GM23338 (cell line): ENCODE results near the gene BOLA3.

Experiments
- CREB1 ChIP-seq: fragments of 250-450 bp; sonication (Bioruptor Pico); IDR thresholded peaks from 2 replicates; pipeline ENCODE4 v1.5.0; 2020; ENCODE audit warnings: low read depth, mild to moderate bottlenecking, moderate library complexity
- CTCF ChIP-seq, 2 experiments: fragments of 200-600 bp in 1 of 2; sonication (generic) in 1 of 2; conservative IDR thresholded peaks; 2 replicates each; pipeline versions ENCODE4 v1.5.1 to v1.6.1; 2016 to 2017; ENCODE audit warnings: antibody characterized with exemption in 2 of 2, low read depth in 2 of 2, mild to moderate bottlenecking in 2 of 2, moderate library complexity in 1 of 2
- ETS1 ChIP-seq: IDR thresholded peaks from 2 replicates; pipeline ENCODE4 v1.6.1; 2016; ENCODE audit warnings: antibody characterized with exemption
- EZH2 ChIP-seq: fragments of 200-600 bp; sonication (generic); IDR thresholded peaks from one replicate; pipeline ENCODE4 v1.8.0; 2017; ENCODE audit warnings: antibody characterized with exemption, mild to moderate bottlenecking, low read depth; ENCODE audit not compliant: unreplicated experiment
- EZH2phosphoT487 ChIP-seq: fragments of 200-600 bp; sonication (generic); IDR thresholded peaks from one replicate; pipeline ENCODE4 v1.8.1; 2018; ENCODE audit warnings: antibody characterized with exemption; ENCODE audit not compliant: unreplicated experiment
- JUNB ChIP-seq: IDR thresholded peaks from one replicate; pipeline ENCODE4 v1.6.1; 2016; ENCODE audit warnings: antibody characterized with exemption; ENCODE audit not compliant: unreplicated experiment
- POLR2AphosphoS5 ChIP-seq: IDR thresholded peaks from 2 replicates; pipeline ENCODE4 v1.6.1; 2016; ENCODE audit warnings: antibody characterized with exemption, low read depth
- REST ChIP-seq: IDR thresholded peaks from one replicate; pipeline ENCODE4 v1.6.1; 2018; ENCODE audit warnings: antibody characterized with exemption; ENCODE audit not compliant: unreplicated experiment
- STAT1 ChIP-seq: IDR thresholded peaks from one replicate; pipeline ENCODE4 v1.6.1; 2016; ENCODE audit warnings: antibody characterized with exemption; ENCODE audit not compliant: unreplicated experiment
- ZNF114 ChIP-seq: fragments of 250-450 bp; sonication (Bioruptor Pico); IDR thresholded peaks from 2 replicates; pipeline ENCODE4 v1.5.0; 2020; ENCODE audit warnings: mild to moderate bottlenecking, moderate library complexity
- ZNF331 ChIP-seq: fragments of 250-450 bp; sonication (Bioruptor Pico); IDR thresholded peaks from 2 replicates; pipeline ENCODE4 v1.5.0; 2020; ENCODE audit warnings: low read depth, mild to moderate bottlenecking, moderate library complexity
- ZNF462 ChIP-seq: fragments of 250-450 bp; sonication (Bioruptor Pico); IDR thresholded peaks from 2 replicates; pipeline ENCODE4 v1.5.0; 2020; ENCODE audit warnings: mild to moderate bottlenecking, moderate library complexity

GRCh38 chr2:74188018-74188601, 40.4 kb upstream of the BOLA3 start:
- TF ChIP-seq CTCF (conservative IDR thresholded peaks at IDR 0.05; ENCODE audit: low read depth in 2 of 2) (no peak), EZH2phosphoT487 (no peak), CREB1 (no peak), REST (no peak), EZH2 (no peak), POLR2AphosphoS5 (no peak), ZNF114 (CRISPR knock-in tag) (no peak), ETS1 (no peak), STAT1 (no peak), JUNB (no peak), ZNF331 (CRISPR knock-in tag) (no peak), ZNF462 (CRISPR knock-in tag) (no peak)
